Stimulated activated CD8-positive, alpha-beta memory T cell treated with anti-CD3 and anti-CD28 coated beads, Interleukin-4, amount 100 ng/mL, for 48 hours (primary cell): Measurements from ENCODE around the gene MMP20.

ENCODE experiments used
- DNase-seq: peaks from one replicate; pipeline ENCODE4 v3.0.0-alpha.2; 2020

Gene MMP20

GRCh38 chr11:102591160-102591718 lies 33.9 kb downstream of the MMP20 start:
- DNase-seq: no peak

DNA sequence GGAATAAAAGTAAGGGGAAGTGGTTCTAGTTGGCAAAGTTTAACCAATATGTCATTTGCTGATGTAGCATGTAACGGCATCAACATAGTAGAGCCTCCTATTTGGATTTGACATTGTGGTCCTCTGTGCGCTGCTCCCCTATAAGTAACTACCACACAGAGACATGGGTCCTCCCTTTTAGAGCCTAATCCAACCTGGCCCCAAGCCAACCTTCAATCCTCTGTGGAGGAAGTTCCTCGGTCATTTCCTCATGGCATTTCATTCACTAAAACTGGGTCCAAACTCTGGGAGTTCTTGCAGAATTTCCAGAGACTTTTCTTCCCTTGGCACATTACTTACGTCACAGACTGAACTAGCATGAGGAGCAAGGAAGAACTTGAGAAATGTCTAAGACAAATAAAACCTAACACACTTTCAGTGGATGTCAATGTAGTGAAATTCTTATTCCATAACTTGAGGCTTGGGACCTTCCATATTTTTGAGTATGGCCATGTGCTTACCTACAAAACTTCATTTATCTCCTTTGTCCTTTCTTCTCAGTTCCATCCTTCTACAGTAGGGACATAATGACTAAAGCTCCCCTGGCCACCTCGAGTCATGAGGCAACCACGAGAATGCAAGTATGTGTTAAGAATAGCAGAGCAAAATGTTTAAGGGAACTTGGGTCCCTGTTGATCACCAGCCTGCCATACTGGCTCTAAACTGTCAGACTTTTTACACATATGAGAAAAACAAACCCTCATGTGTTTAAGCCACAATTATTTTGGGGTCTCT lies 34.7 kb downstream of the MMP20 start:
- DNase-seq: no peak

GRCh38 chr11:102589047-102589459 lies 36.1 kb downstream of the MMP20 start:
- DNase-seq: peak; percentile 49

DNA sequence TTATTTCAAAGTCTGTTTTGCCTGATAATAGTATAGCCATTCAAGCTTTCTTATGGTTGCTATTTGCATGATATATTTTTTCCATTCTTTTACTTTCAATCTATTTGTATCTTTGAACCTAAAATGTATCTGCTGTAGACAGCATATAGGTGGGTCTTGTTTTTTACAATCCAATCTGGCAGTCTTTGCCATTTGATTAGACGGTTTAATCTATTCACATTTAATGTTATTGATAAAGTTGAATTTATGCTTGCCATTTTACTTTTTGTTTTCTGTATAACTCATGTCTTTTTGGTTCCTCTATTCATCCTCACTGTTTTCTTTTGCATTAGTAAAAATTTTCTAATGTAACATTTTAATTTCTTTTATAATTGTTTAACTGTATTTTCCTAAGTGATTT lies 37.4 kb downstream of the MMP20 start:
- no peak for DNase-seq

GRCh38 chr11:102583141-102583873 lies 41.8 kb downstream of the MMP20 start:
- no peak for DNase-seq

- no peak for DNase-seq
These were observed 43.0 kb downstream of the MMP20 start for GRCh38 chr11:102582140-102582539.

DNA sequence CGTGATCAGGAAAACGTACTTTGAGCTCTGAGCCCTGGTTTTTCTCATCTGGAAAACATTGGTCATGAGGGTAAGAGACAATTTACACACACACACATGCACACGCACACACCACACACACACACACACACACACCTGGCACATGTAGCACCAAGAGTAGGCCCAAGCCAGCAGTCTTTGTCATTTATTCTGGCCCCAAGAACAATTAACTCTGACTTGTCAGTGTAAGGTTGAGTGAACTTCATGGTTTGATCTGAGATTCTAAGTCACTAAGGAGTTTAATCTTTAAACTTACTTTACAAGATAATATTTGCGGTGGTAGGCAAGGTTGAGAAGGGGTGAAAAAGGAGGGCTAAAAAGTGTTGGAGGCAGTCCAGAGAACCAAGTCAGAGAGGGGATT lies 44.1 kb downstream of the MMP20 start:
- no peak for DNase-seq

- DNase-seq: no peak
These were observed 44.8 kb downstream of the MMP20 start for GRCh38 chr11:102580185-102580951.

- no peak for DNase-seq
These were observed 47.4 kb downstream of the MMP20 start for GRCh38 chr11:102577723-102578122.

DNA sequence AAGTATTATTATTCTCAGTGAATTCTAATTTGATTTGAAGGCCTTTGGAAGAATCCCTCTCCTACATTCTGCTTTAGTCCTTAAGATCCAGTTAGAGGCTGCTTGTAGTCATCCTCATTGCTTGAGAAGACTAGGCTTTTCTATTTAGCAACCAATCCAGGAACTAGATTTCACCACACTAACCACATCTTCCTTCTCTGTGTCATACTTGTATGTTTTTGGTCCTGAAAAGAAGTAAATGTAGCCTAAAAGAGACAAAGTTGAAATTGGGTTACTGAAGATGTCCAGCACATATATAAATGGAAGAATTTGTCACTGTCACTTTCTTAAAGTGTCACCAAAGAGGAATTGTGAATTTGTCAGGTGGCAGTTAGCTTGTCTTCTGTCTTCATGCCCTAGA lies 48.0 kb downstream of the MMP20 start:
- no peak for DNase-seq

GRCh38 chr11:102576350-102576749 lies 48.8 kb downstream of the MMP20 start:
- no peak for DNase-seq

DNA sequence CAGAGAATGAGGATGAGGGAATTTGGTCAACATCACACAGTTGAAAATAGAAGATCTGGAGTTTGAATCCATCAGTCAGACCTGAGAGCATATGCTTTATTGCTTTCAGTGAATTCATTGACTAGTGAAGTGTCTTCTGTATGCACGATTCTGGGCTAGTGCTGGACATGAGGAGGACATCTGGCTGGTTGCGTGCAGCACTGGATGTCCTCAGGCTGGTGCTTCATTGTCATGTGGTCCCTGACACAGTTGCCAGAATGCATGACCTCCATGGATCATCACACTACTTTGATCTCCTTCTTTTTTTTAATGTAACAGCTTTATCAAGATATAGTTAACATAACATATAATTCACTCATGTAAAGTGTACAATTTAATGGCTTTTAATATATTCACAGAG lies 50.1 kb downstream of the MMP20 start:
- no peak for DNase-seq

- DNase-seq: no peak
These were observed 51.3 kb downstream of the MMP20 start for GRCh38 chr11:102573851-102574250.

DNA sequence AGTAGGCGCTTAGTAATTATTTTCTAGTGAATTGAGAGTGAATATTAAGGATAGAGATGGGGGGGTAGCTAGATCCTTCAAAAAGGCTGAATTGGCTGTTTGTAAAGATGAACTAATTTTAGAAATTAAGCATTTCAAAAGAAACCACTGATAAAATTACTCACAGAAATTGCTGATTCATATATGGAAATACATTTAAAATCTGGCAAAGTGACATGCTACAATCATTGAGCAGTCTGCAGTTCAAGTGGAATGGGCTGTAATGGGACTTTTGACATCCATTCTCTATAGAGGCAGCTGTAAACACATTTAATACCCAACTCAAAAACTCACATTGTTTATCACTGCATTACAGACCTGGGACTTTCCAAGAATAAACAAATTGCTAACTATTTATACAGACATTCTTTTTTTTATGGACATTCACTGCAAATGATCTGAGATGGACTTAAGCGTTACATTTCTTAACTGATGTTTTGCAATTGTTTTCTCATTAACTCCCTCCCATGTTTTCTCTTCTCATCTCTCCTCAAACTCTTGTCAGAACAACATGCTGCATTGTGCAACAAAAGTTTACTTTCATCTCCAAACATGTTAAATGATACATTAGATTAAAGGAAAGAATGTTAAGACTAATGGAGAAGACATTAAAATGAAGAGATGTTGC lies 52.4 kb downstream of the MMP20 start:
- DNase-seq: no peak

DNA sequence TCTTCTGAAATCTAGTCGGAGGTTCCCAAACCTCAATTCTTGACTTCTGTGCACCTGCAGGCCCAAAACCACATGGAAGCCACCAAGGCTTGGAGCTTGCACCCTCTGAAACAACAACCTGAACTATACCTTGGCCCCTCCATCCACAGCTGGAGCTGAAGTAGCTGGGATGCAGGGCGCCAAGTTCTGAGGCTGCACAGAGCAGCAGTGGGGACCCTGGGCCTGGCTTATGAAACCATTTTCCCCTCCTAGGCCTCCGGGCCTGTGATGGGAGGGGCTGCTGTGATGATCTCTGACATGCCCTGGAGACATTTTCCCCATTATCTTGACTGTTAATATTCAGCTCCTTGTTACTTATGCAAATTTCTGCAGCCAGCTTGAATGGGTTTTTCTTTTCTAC lies 56.3 kb downstream of the MMP20 start:
- no peak for DNase-seq

- DNase-seq: no peak
These were observed 59.0 kb downstream of the MMP20 start for GRCh38 chr11:102566112-102566511.

- DNase-seq: no peak
These were observed 61.0 kb downstream of the MMP20 start for GRCh38 chr11:102564110-102564509.

- no peak for DNase-seq
These were observed 63.5 kb downstream of the MMP20 start for GRCh38 chr11:102561636-102562035.

GRCh38 chr11:102560555-102561011 lies 64.5 kb downstream of the MMP20 start:
- no peak for DNase-seq

DNA sequence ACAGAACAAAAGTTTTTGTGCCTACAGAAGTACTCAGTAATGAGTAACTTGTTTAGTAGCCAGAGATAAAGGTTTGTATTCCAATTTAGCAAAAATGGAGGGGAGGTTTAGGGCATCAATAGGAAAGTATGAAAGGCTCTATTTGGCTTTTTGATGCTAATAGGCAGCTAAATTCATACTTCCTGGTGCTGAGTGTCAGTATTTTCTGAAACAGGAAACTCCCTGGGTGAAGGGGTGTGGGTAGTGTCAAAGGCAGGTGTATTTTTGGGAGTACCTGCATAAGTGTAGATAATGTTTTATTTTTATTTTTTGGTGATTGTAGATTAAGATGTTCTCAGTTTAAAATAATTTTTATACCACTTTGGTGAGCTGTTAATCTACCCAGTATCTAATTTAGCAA lies 65.3 kb downstream of the MMP20 start:
- DNase-seq: no peak

- no peak for DNase-seq
These were observed 70.0 kb downstream of the MMP20 start for GRCh38 chr11:102555091-102555490.

DNA sequence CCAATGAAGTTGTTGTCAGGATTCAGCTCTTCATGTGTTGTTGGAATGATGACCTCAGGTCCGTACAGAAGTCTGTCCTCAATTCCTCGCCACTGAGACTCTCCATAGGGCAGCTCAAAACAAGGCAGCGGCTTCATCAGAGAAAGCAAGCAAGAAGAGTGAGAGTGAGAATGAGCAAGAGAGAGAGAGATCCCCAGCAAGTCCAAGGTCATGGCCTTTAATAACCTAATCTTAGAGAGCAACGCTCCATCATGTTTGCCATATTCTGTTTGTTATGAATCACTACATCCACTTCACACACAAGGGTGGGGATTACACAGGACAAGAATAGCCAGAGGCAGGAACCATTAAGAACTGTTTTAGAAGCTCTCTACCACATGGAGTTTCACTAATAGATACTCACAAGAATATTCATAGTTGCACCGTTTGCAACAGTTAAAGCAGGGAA lies 71.3 kb downstream of the MMP20 start:
- no peak for DNase-seq
